ENCODE results near the gene INPP5F.

INPP5F gene

GRCh38 chr10:119858063-119858462 is 132.2 kb downstream of the INPP5F start:
- no peak overlapping the region for H3K4me3 ChIP-seq (replicated peaks; ENCODE audit: low read depth, low read length)
- TF ChIP-seq CTCF (IDR thresholded peaks at IDR 0.05; ENCODE audit: low read depth, low read length, missing control alignments) = no peak
- no peak for DNase-seq (ENCODE audit: extremely low read depth, low read depth)

GRCh38 chr10:119859420-119860258 is 133.8 kb downstream of the INPP5F start:
- H3K4me3 ChIP-seq (replicated peaks; ENCODE audit: low read depth, low read length) = no peak overlapping the region
- TF ChIP-seq CTCF (IDR thresholded peaks at IDR 0.05; ENCODE audit: low read depth, low read length, missing control alignments) = peak; percentile 40
- DNase-seq (ENCODE audit: extremely low read depth, low read depth) = no peak

GRCh38 chr10:119860866-119861607 is 135.2 kb downstream of the INPP5F start:
- DNase-seq (ENCODE audit: extremely low read depth, low read depth) = no peak
- no peak overlapping the region for H3K4me3 ChIP-seq (replicated peaks; ENCODE audit: low read depth, low read length)
- no peak for TF ChIP-seq CTCF (IDR thresholded peaks at IDR 0.05; ENCODE audit: low read depth, low read length, missing control alignments)

- TF ChIP-seq CTCF (IDR thresholded peaks at IDR 0.05; ENCODE audit: low read depth, low read length, missing control alignments) = no peak
- no peak overlapping the region for H3K4me3 ChIP-seq (replicated peaks; ENCODE audit: low read depth, low read length)
- DNase-seq (ENCODE audit: extremely low read depth, low read depth) = no peak
Observed at GRCh38 chr10:119862524-119862923, 136.7 kb downstream of the INPP5F start.

GRCh38 chr10:119863951-119864565 is 138.2 kb downstream of the INPP5F start:
- no peak for TF ChIP-seq CTCF (IDR thresholded peaks at IDR 0.05; ENCODE audit: low read depth, low read length, missing control alignments)
- DNase-seq (ENCODE audit: extremely low read depth, low read depth) = no peak
- H3K4me3 ChIP-seq (replicated peaks; ENCODE audit: low read depth, low read length) = no peak overlapping the region

- DNase-seq (ENCODE audit: extremely low read depth, low read depth) = no peak
- H3K4me3 ChIP-seq (replicated peaks; ENCODE audit: low read depth, low read length) = no peak overlapping the region
Observed at GRCh38 chr10:119865699-119866240, 139.9 kb downstream of the INPP5F start.

More at GRCh38 chr10:119865699-119866240, 139.9 kb downstream of the INPP5F start:
- no peak for TF ChIP-seq CTCF (IDR thresholded peaks at IDR 0.05; ENCODE audit: low read depth, low read length, missing control alignments)

Measured in HFF-Myc (cell line).